Esophagus squamous epithelium (tissue), 4 donors: ENCODE results near the gene SRGAP1.

Source experiments
- CTCF ChIP-seq, 6 experiments: fragments of 450-650 bp in 4 of 6; fragments of 200-600 bp in 2 of 6; sonication (generic) in 2 of 6; IDR thresholded peaks; one replicate each; pipeline ENCODE4 v1.5.1; 2016 to 2019; ENCODE audit warnings: antibody characterized with exemption in 6 of 6, mild to moderate bottlenecking in 4 of 6, moderate library complexity in 4 of 6
- POLR2A ChIP-seq, 4 donors: fragments of 450-650 bp; IDR thresholded peaks; one replicate each; pipeline ENCODE4 v1.6.1; 2017; ENCODE audit warnings: antibody characterized with exemption in 4 of 4, mild to moderate bottlenecking in 4 of 4, moderate library complexity in 3 of 4

- no peak for TF ChIP-seq CTCF (IDR thresholded peaks at IDR 0.05)
- TF ChIP-seq POLR2A (IDR thresholded peaks at IDR 0.05) = no peak
These were observed 39.8 kb upstream of the SRGAP1 start for GRCh38 chr12:63804746-63805145.
